H1 (cell line): ENCODE measurements around the gene GNAT1. TPM values are rescaled to one million over a fixed set of nuclear protein-coding genes. Genes with fewer than 3 reads are reported as not detected.

Experiments used
- CBX5 ChIP-seq: fragments of 300-800, 300-1000 bp; sonication (generic); IDR thresholded peaks from 2 replicates; pipeline ENCODE4 v1.7.1; 2016; ENCODE audit warnings: antibody characterized with exemption, low read length, low read depth
- CHD1 ChIP-seq: IDR thresholded peaks from 2 replicates; pipeline ENCODE4 v1.6.1; 2012; ENCODE audit warnings: low read depth, low read length, improper control_type of control experiment
- CHD7 ChIP-seq: fragments of 300-600 bp; sonication (generic); IDR thresholded peaks from 2 replicates; pipeline ENCODE4 v1.7.1; 2012; ENCODE audit warnings: low read length, moderate library complexity, mild to moderate bottlenecking, inconsistent platforms; ENCODE audit not compliant: insufficient replicate concordance
- EGR1 ChIP-seq: IDR thresholded peaks from 2 replicates; pipeline ENCODE4 v1.6.1; 2011; ENCODE audit warnings: low read depth, low read length, borderline replicate concordance
- HDAC6 ChIP-seq: IDR thresholded peaks from one replicate; pipeline ENCODE4 v1.7.1; 2012; ENCODE audit warnings: low read depth, mild to moderate bottlenecking, inconsistent platforms, low read length, moderate library complexity
- JUN ChIP-seq: IDR thresholded peaks from 2 replicates; pipeline ENCODE4 v1.6.1; 2011; ENCODE audit warnings: low read depth, mild to moderate bottlenecking, improper control_type of control experiment, low read length
- MAX ChIP-seq: IDR thresholded peaks from 2 replicates; pipeline ENCODE4 v1.6.1; 2012; ENCODE audit warnings: inconsistent platforms
- SIRT6 ChIP-seq: IDR thresholded peaks from one replicate; pipeline ENCODE4 v1.7.1; 2012; ENCODE audit warnings: low read length, inconsistent platforms
- SIX5 ChIP-seq: IDR thresholded peaks from 2 replicates; pipeline ENCODE4 v1.6.1; 2011; ENCODE audit warnings: mild to moderate bottlenecking, low read depth, low read length
- TBP ChIP-seq: IDR thresholded peaks from 2 replicates; pipeline ENCODE4 v1.6.1; 2011; ENCODE audit warnings: low read depth, low read length, improper control_type of control experiment
- TEAD4 ChIP-seq: IDR thresholded peaks from 2 replicates; pipeline ENCODE4 v1.6.1; 2012; ENCODE audit warnings: low read depth, low read length, inconsistent platforms, mixed read lengths
- polyA plus RNA-seq, 7 experiments: library from polyadenylated mRNA; depleted of rRNA in 3 of 7; stranded (reverse) in 5 of 7; unstranded in 2 of 7; fragments of >200 nt in 5 of 7; fragments of 200-250 nt in 2 of 7; gene quantifications; 1 replicate in 5 of 7; 2 replicates in 1 of 7; 4 replicates in 1 of 7; pipeline versions ENCODE4 v1.2.1 to v1.2.3, GENCODE V29; 2011 to 2013; ENCODE audit warnings: missing spikeins in 2 of 7, mixed read lengths in 2 of 7
- total RNA-seq: library from RNA; stranded (reverse); fragmentation: NEBNext Ultra II Directional; extraction: Animal tissue kit (Norgen Biotek cat#: 25700); gene quantifications from 2 replicates; pipeline ENCODE4 v1.2.1, GENCODE V29; 2021

The GNAT1 gene
- total and polyA plus RNA-seq, 2 of the 8 experiments (the other 6 are each of a cell fraction or from before 2014, with no cell fraction given), result 0.08 TPM; not detected in 1

- TF ChIP-seq CHD7 (no peak), SIX5 (no peak), CHD1 (no peak), MAX (no peak), JUN (no peak), SIRT6 (no peak), CBX5 (no peak), TEAD4 (0 out of 2 replicates have a peak, but pooled peaks have one; percentile 14), TBP (0 out of 2 replicates have a peak, but pooled peaks have one; percentile 17), EGR1 (0 out of 2 replicates have a peak, but pooled peaks have one; percentile 57), HDAC6 (no peak)
Observed at GRCh38 chr3:50237754-50238548, 46.5 kb downstream of the GNAT1 start (continued).
